Measurements from ENCODE around the gene SFSWAP. TPM values are rescaled to one million over a fixed set of nuclear protein-coding genes. Genes with fewer than 3 reads are reported as not detected.

The SFSWAP gene
- total RNA-seq, 4 donors from 2014 or later, result 49.8 to 88.8 (median 71.3) TPM

DNA sequence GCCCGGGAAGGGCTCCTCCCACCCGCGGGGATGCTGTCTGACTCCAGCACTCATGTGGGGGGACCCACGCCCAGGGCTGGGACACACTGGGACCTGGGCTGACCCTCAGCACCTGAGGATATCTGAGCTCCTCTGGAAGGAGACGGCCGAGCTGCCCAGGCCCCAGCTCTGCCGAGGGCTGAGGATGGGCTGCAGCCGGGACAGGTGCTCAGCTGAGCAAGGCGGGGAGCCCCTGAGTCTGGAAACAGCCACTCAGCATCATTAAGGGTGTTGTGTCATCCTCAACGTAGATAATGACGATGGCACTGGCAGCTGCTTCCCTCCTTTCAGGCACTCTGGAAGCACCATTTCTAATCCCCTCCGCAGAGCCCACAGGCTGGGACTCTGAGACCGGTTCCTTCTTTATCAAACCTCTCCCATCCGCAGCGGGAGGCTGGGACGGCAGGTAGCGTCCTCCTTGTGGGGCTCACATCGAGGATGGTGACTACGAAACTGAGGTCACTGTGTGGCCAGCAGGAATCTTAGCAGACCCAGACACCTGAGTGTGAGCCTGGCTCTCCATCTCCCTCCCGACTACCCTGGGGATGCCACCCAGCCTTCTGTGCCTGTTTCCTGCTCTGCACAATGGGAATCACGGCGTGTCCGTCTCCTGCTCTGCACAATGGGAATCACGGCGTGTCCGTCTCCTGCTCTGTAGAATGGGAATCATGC is 26.7 kb upstream of the SFSWAP start:
- no peak for TF ChIP-seq EP300 (IDR thresholded peaks at IDR 0.05)
- no peak for TF ChIP-seq POLR2A (IDR thresholded peaks at IDR 0.05)
- DNase-seq (ENCODE audit: low spot score in 2 of 2), result no peak
- Histone ChIP-seq H3K27ac (no peak overlapping the region), H3K4me1 (peaks cover 0 to 9% (median 0%) of the 10 kb centered on the region in 4 donors), H3K9me3 (no peaks in the 10 kb centered on the region), H3K27me3 (peaks cover 0 to 15% of the 10 kb centered on the region in 2 donors), H3K36me3 (no peaks in the 10 kb centered on the region), H3K4me3 (no peak overlapping the region)
- WGBS, 2 donors, result 73 to 79% methylated on average over 24 to 26 of the region's 26 CpGs

DNA sequence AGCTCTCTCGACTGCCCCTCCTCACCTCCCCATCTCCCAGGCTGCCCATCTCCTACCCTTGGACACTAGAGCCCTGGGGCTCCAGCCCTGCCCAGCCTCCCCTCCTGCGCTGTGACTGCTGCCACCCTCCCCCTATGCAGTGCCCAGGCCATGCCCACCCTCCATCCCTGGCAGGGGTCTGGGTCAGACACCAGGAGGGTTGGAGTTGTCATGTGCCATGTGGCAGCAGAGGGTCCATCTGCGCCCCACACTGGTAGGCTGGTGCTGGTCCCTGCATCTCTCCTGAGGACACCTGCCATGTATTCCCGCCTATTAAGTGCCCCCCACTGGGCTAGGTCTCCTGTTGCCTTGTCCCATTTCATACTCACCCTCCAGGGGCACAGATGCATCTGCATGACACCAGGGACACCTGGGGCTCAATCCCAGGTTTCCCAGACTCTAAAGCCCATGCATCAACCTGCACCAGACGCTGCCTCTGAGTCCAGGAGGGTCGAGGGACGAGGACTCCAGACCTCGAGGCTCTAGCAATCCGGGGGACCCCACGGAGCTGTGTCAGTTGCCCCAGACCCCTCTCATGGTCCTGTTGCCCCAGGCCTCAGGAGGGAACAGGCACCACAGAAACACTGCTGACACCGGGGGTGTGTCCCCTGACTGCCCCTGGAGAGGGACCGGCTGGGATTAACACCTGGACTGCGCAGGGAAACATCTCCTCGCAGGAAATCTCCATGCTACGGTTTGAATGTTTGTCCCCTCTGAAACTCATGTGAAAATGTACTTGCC is 23.4 kb upstream of the SFSWAP start:
- Histone ChIP-seq H3K27me3 (peaks cover 0 to 3% of the 10 kb centered on the region in 2 donors), H3K4me3 (no peak overlapping the region), H3K4me1 (no peaks in the 10 kb centered on the region), H3K36me3 (no peaks in the 10 kb centered on the region), H3K9me3 (no peaks in the 10 kb centered on the region), H3K27ac (no peak overlapping the region)
- DNase-seq (ENCODE audit: low spot score in 2 of 2), result no peak
- no peak for TF ChIP-seq EP300 (IDR thresholded peaks at IDR 0.05)
- no peak for TF ChIP-seq POLR2A (IDR thresholded peaks at IDR 0.05)
- no peak for TF ChIP-seq CTCF (IDR thresholded peaks at IDR 0.05)
- 81 to 83% methylated on average over 9 to 10 of the region's 15 CpGs for WGBS, 2 donors

DNA sequence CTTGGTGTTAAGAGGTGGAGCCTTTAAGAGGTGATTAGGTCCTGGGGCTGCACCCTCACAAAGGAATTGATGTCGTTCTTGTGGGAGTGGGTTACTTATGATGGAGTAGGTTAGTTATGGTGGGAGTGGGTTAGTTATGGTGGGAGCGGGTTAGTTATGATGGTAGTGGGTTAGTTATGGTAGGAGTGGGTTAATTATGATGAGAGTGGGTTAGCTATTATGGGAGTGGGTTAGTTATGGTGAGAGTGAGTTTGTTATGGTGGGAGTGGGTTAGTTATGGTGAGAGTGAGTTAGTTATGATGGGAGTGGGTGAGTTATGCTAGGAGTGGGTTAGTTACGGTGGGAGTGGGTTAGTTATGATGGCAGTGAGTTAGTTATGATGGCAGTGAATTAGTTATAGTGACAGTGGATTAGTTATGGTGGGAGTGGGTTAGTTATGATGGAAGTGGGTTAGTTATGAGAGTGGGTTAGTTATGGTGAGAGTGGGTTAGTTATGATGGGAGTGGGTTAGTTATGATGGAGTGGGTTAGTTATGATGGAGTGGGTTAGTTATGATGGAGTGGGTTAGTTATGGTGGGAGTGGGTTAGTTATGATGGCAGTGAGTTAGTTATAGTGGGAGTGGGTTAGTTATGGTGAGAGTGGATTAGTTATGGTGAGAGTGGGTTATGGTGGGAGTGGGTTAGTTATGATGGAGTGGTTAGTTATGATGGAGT is 22.6 kb upstream of the SFSWAP start:
- TF ChIP-seq EP300 (IDR thresholded peaks at IDR 0.05), result no peak
- no peak for TF ChIP-seq POLR2A (IDR thresholded peaks at IDR 0.05)
- no peak for TF ChIP-seq CTCF (IDR thresholded peaks at IDR 0.05)
- DNase-seq (ENCODE audit: low spot score in 2 of 2), result no peak
- no peaks in the 10 kb centered on the region for H3K4me1 ChIP-seq
- no peak overlapping the region for H3K4me3 ChIP-seq
- H3K27me3 ChIP-seq, result peaks cover 0 to 5% of the 10 kb centered on the region in 2 donors
- no peak overlapping the region for H3K27ac ChIP-seq
- no peaks in the 10 kb centered on the region for H3K36me3 ChIP-seq
- H3K9me3 ChIP-seq, result no peaks in the 10 kb centered on the region
- 81 to 86% methylated on average over 3 of the region's 3 CpGs for WGBS, 2 donors

DNA sequence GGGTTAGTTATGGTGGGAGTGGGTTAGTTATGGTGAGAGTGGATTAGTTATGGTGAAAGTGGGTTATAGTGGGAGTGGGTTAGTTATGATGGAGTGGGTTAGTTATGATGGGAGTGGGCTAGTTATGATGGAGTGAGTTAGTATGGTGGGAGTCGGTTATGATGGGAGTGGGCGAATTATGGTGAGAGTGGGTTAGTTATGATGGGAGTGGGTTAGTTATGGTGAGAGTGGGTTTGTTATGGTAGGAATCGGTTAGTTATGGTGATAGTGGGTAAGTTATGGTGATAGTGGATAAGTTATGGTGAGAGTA is 22.1 kb upstream of the SFSWAP start:
- TF ChIP-seq CTCF (IDR thresholded peaks at IDR 0.05) (no peak), EP300 (IDR thresholded peaks at IDR 0.05) (no peak), POLR2A (IDR thresholded peaks at IDR 0.05) (no peak)
- Histone ChIP-seq H3K27me3 (peaks cover 0 to 5% of the 10 kb centered on the region in 2 donors), H3K9me3 (no peaks in the 10 kb centered on the region), H3K4me1 (no peaks in the 10 kb centered on the region), H3K4me3 (no peak overlapping the region), H3K36me3 (no peaks in the 10 kb centered on the region), H3K27ac (no peak overlapping the region)
- no peak for DNase-seq (ENCODE audit: low spot score in 2 of 2)
- 92 to 95% methylated on average over 3 of the region's 3 CpGs for WGBS, 2 donors

DNA sequence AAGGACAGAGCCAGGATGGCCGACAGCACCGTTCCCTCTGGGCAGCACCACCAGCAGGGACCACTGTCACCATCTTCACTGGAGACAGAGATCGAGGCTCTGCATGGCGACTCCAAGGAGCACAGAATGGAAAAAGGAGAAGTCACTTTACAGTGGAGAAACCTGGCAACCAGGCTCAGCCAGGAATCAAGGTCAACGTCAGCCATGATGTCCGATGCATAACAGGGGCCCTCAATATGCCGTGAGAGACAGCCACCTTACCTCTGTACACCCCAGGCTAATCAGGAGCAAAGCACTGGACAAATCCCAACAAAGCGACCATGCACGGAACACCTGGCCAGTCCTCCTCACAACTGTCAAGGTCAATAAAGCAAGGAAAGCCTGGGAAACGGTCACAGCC is 20.6 kb upstream of the SFSWAP start:
- Histone ChIP-seq H3K4me1 (no peaks in the 10 kb centered on the region), H3K4me3 (no peak overlapping the region), H3K27me3 (peaks cover 0 to 5% of the 10 kb centered on the region in 2 donors), H3K36me3 (no peaks in the 10 kb centered on the region), H3K27ac (no peak overlapping the region), H3K9me3 (no peaks in the 10 kb centered on the region)
- WGBS, 2 donors, result 84 to 88% methylated on average over 10 of the region's 10 CpGs
- TF ChIP-seq POLR2A (IDR thresholded peaks at IDR 0.05) (no peak), CTCF (IDR thresholded peaks at IDR 0.05) (no peak), EP300 (IDR thresholded peaks at IDR 0.05) (no peak)
- DNase-seq (ENCODE audit: low spot score in 2 of 2), result no peak

Data from tibial nerve (tissue), 4 donors.